Keratinocyte (primary cell): ENCODE measurements around the gene CACUL1.

Source experiments
- EZH2 ChIP-seq: IDR thresholded peaks from one replicate; pipeline ENCODE4 v1.6.1; 2012; ENCODE audit warnings: inconsistent platforms, mild to moderate bottlenecking, low read length, moderate library complexity
- TF ChIP-seq, protein P1 (sequence below), 3 experiments: IDR thresholded peaks in 1 of 3; conservative IDR thresholded peaks in 1 of 3; optimal IDR thresholded peaks in 1 of 3; 2 replicates in 2 of 3; 3 replicates in 1 of 3; pipeline versions ENCODE3 to v1.5.1; 2011; ENCODE audit warnings: low read length in 3 of 3, mild to moderate bottlenecking in 3 of 3, moderate library complexity in 2 of 3, control low read depth in 1 of 3, inconsistent platforms in 1 of 3; ENCODE audit not compliant: insufficient read depth in 2 of 3; ENCODE audit errors: extremely low read depth in 1 of 3

DNA sequence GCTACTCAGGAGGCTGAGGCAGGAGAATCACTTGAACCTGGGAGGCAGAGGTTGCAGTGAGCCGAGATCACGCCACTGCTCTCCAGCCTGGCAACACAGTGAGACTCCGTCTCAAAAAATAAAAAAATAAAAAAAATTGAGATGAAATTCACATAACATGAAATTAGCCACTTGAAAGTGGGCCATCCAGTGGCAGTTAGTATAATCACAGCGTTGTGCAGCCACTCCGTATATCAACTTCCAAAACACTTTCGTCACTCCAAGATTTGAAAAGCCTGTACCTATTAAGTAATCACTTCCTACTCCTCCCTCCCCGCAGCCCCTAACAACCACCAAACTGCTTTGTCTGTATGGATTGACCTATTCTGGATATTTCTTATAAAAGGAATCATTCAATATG, 20.7 kb upstream of the CACUL1 start:
- TF ChIP-seq, protein P1, sequence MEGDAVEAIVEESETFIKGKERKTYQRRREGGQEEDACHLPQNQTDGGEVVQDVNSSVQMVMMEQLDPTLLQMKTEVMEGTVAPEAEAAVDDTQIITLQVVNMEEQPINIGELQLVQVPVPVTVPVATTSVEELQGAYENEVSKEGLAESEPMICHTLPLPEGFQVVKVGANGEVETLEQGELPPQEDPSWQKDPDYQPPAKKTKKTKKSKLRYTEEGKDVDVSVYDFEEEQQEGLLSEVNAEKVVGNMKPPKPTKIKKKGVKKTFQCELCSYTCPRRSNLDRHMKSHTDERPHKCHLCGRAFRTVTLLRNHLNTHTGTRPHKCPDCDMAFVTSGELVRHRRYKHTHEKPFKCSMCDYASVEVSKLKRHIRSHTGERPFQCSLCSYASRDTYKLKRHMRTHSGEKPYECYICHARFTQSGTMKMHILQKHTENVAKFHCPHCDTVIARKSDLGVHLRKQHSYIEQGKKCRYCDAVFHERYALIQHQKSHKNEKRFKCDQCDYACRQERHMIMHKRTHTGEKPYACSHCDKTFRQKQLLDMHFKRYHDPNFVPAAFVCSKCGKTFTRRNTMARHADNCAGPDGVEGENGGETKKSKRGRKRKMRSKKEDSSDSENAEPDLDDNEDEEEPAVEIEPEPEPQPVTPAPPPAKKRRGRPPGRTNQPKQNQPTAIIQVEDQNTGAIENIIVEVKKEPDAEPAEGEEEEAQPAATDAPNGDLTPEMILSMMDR (optimal IDR thresholded peaks at IDR 0.05 in 1 of 3, IDR thresholded peaks at IDR 0.05 in 1 of 3, conservative IDR thresholded peaks at IDR 0.05 in 1 of 3; ENCODE audit: extremely low read depth in 1 of 3, insufficient read depth in 2 of 3, low read length in 3 of 3): no peak
- TF ChIP-seq EZH2: no peak
